Upper lobe of left lung (tissue), 6 donors: ENCODE measurements around the gene PRPF18. TPM values are rescaled to one million over a fixed set of nuclear protein-coding genes. Genes with fewer than 3 reads are reported as not detected.

ENCODE experiments used
- ATAC-seq, 2 donors: fragments of 200-7000 bp; cut with Tn5 transposase; one replicate each; pipeline ENCODE4 v1.9.1; 2022; ENCODE audit warnings: mild to moderate bottlenecking in 2 of 2, moderate library complexity in 2 of 2; ENCODE audit not compliant: low FRiP score in 2 of 2
- DNase-seq, 2 donors: peaks; one replicate each; pipeline ENCODE4 v3.0.0-alpha.2; 2019 to 2020
- H3K27ac ChIP-seq, 4 donors: fragments of 200-600 bp; sonication (generic); one replicate each; pipeline ENCODE4 v1.5.1; 2016 to 2019
- H3K27me3 ChIP-seq, 4 donors: fragments of 200-600 bp; sonication (generic); one replicate each; pipeline ENCODE4 v1.5.1; 2017 to 2019
- H3K36me3 ChIP-seq, 4 donors: fragments of 200-600 bp; sonication (generic); one replicate each; pipeline ENCODE4 v1.5.1; 2016 to 2019
- H3K4me1 ChIP-seq, 4 donors: fragments of 200-600 bp; sonication (generic); one replicate each; pipeline ENCODE4 v1.5.1; 2018 to 2019
- H3K4me3 ChIP-seq, 4 donors: fragments of 200-600 bp; sonication (generic); one replicate each; pipeline ENCODE4 v1.5.1; 2017 to 2019; ENCODE audit warnings: mild to moderate bottlenecking in 2 of 4, moderate library complexity in 1 of 4
- H3K9me3 ChIP-seq, 4 donors: fragments of 200-600 bp; sonication (generic); one replicate each; pipeline ENCODE4 v1.5.1; 2018 to 2019
- EP300 ChIP-seq, 4 donors: sonication (generic); formaldehyde crosslinking; IDR thresholded peaks; one replicate each; pipeline ENCODE4 v1.5.1; 2017; ENCODE audit warnings: antibody characterized with exemption in 4 of 4, control low read depth in 2 of 4
- POLR2A ChIP-seq, 4 donors: fragments of 450-650 bp; IDR thresholded peaks; one replicate each; pipeline ENCODE4 v1.5.1; 2016 to 2017; ENCODE audit warnings: antibody characterized with exemption in 4 of 4, mild to moderate bottlenecking in 2 of 4
- POLR2AphosphoS5 ChIP-seq, 2 donors: sonication (generic); formaldehyde crosslinking; IDR thresholded peaks; one replicate each; pipeline ENCODE4 v1.5.1; 2017; ENCODE audit warnings: antibody characterized with exemption in 2 of 2
- WGBS, 2 donors: methylation state at CpG; one replicate each; pipeline ENCODE4 v1.1.5; 2017 to 2018; 5-methylcytosine and 5-hydroxymethylcytosine counted together
- total RNA-seq, 6 donors: library from RNA; depleted of rRNA in 4 of 6; stranded (reverse); fragments of >200 nt in 4 of 6; gene quantifications; one replicate each; pipeline versions ENCODE4 v1.1.0 to v1.2.1, GENCODE V29; 2016 to 2021
- TF ChIP-seq, protein P1 (sequence below), 6 experiments: fragments of 450-650 bp in 4 of 6; fragments of 200-600 bp in 2 of 6; sonication (generic) in 2 of 6; IDR thresholded peaks; one replicate each; pipeline ENCODE4 v1.5.1; 2016 to 2019; ENCODE audit warnings: antibody characterized with exemption in 6 of 6
- donor health status: DM: no; HTN: no; CAD: no; lungs with moderate emphysema.
- donor health status: DM: no; HTN: yes; CAD: no; lungs with severe emphysema.

Gene PRPF18
- total RNA-seq, 6 donors from 2014 or later: 14.4 to 50.3 (median 22.3) TPM

DNA sequence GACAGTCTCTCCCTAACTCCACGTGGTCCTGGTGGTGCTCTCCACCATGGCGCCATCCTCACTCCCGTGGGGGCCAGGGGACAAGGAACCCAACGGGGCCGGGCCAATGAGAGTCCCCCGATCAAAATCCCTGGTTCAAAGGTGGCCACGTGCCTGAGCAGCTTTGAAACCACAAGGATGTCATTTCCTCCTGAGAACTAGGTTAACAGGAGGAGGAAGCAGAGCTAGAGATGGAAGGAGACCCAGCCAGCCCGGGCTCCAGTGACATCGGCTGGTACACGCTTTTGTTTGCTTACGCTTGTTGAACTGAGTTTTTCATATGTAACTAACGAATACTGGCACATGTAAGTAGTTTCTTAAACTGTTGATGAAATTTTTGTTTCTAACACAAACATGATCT lies 61.7 kb downstream of the PRPF18 start:
- Histone ChIP-seq H3K27me3 (no peaks in the 10 kb centered on the region), H3K27ac (no peak overlapping the region), H3K9me3 (no peaks in the 10 kb centered on the region), H3K4me1 (no peaks in the 10 kb centered on the region), H3K36me3 (peaks cover 9 to 96% (median 55%) of the 10 kb centered on the region in 4 donors), H3K4me3 (no peak overlapping the region)
- no peak for ATAC-seq
- DNase-seq: no peak
- TF ChIP-seq POLR2A (IDR thresholded peaks at IDR 0.05) (no peak), POLR2AphosphoS5 (IDR thresholded peaks at IDR 0.05) (no peak), EP300 (IDR thresholded peaks at IDR 0.05) (no peak)
- TF ChIP-seq, protein P1, sequence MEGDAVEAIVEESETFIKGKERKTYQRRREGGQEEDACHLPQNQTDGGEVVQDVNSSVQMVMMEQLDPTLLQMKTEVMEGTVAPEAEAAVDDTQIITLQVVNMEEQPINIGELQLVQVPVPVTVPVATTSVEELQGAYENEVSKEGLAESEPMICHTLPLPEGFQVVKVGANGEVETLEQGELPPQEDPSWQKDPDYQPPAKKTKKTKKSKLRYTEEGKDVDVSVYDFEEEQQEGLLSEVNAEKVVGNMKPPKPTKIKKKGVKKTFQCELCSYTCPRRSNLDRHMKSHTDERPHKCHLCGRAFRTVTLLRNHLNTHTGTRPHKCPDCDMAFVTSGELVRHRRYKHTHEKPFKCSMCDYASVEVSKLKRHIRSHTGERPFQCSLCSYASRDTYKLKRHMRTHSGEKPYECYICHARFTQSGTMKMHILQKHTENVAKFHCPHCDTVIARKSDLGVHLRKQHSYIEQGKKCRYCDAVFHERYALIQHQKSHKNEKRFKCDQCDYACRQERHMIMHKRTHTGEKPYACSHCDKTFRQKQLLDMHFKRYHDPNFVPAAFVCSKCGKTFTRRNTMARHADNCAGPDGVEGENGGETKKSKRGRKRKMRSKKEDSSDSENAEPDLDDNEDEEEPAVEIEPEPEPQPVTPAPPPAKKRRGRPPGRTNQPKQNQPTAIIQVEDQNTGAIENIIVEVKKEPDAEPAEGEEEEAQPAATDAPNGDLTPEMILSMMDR (IDR thresholded peaks at IDR 0.05): no peak
- 86 to 88% methylated on average over 12 of the region's 12 CpGs for WGBS, 2 donors

DNA sequence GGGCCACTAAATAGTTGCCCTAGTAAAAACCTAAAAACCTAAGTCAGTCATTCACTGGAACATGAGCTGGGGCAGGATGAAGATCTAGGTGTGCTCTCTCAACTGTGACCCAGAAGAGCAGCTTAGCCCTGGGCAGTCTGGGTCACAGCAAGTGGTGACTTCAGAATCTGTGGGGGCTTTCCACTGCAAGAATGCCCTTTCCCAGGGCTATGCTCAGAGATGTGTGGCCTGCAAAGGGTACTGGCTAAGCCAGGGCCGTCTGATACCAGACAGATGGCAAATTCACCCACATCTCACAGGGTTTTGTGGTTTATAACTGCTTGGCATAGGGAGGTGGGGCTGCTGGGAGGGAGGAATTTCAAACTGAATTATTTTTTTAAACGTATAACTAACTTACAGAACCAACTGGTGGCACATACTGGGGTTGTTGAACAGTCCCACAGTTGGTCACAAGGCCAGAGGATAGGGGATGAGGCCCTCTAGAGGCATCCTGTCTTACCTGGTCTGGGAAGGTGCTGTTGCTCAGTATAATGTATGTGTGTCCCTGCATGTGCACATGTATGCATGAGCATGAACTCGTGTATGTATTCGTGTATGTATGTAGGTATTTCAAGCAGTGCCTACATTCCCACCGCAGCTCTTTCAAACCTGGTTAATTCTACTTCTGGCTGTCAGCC lies 63.2 kb downstream of the PRPF18 start:
- no peak for ATAC-seq
- WGBS, 2 donors: 72 to 82% methylated on average over 5 of the region's 5 CpGs
- peaks cover 16 to 100% (median 65%) of the 10 kb centered on the region in 4 donors for H3K36me3 ChIP-seq

DNA sequence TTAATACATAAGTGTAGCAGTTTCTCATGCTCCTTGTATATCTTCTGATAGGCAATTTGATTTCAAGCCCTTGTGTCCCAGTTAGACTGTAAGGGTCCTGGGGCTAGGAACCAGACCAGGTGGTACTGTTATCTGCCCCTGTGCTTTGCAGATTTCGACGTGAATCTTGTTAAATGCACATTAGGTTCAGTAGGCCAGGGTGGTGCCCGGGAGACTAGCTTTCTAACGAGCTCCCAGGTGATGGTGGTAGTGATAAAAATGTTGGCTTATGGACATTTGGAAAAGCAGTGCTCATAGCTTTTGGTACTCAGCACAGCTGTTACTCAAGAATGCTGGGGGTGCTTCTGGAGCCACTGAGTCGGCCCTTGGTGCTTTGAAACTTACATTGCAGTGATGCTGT lies 64.2 kb downstream of the PRPF18 start:
- no peak for ATAC-seq
- Histone ChIP-seq H3K4me3 (no peak overlapping the region), H3K27ac (no peak overlapping the region), H3K9me3 (no peaks in the 10 kb centered on the region), H3K27me3 (no peaks in the 10 kb centered on the region), H3K4me1 (no peaks in the 10 kb centered on the region), H3K36me3 (peaks cover 16 to 100% (median 62%) of the 10 kb centered on the region in 4 donors)
- no peak for DNase-seq
- WGBS, 2 donors: 83 to 91% methylated on average over 5 of the region's 5 CpGs
- TF ChIP-seq POLR2AphosphoS5 (IDR thresholded peaks at IDR 0.05) (no peak), EP300 (IDR thresholded peaks at IDR 0.05) (no peak), POLR2A (IDR thresholded peaks at IDR 0.05) (no peak)
- TF ChIP-seq, protein P1 (IDR thresholded peaks at IDR 0.05): no peak

More for the DNA sequence above, 63.2 kb downstream of the PRPF18 start:
- TF ChIP-seq POLR2AphosphoS5 (IDR thresholded peaks at IDR 0.05) (no peak), POLR2A (IDR thresholded peaks at IDR 0.05) (no peak), EP300 (IDR thresholded peaks at IDR 0.05) (no peak)
- TF ChIP-seq, protein P1 (IDR thresholded peaks at IDR 0.05): no peak
- DNase-seq: no peak
- no peak overlapping the region for H3K27ac ChIP-seq
- no peak overlapping the region for H3K4me3 ChIP-seq
- H3K4me1 ChIP-seq: no peaks in the 10 kb centered on the region
- H3K9me3 ChIP-seq: no peaks in the 10 kb centered on the region
- no peaks in the 10 kb centered on the region for H3K27me3 ChIP-seq

DNA sequence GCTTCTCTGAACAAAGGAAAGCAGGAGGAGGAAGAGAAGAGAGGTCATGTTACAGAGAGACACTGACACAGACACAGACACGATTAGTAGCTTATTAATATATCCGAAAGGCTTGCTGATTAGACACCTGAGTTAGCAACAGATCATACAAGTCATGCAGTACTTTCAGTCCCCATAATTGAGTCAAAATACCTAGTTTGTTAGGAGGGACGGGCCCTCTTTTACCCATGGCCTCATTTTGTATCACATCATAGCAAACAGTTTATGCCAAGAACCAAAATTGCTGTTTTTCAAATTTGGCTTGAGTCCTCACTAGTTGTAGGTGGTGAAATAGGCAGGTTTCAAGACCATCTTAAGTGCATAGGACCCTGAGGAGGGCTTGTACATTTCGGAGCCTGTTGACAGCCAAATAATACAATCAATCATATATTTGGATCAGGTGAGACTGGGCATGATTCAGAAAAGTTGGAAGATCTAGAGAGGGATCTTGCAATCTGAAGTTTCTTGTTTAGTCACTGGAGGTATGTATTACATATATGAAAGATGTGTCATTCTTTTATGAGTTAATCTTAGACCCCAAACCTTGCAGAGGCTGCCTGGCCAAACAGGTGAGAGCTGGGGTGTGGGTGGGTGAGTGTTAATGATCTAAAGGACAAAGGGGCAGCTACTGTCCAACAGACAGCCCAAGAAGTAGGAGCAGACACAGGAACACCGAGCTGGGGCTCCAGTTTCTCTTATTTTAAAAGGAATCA lies 65.4 kb downstream of the PRPF18 start:
- DNase-seq (no peak), ATAC-seq (no peak)
- no peaks in the 10 kb centered on the region for H3K27me3 ChIP-seq
- H3K36me3 ChIP-seq: peaks cover 12 to 100% (median 60%) of the 10 kb centered on the region in 4 donors
- 90% methylated on average over 5 of the region's 5 CpGs for WGBS, 2 donors
- no peak overlapping the region for H3K4me3 ChIP-seq
- no peaks in the 10 kb centered on the region for H3K9me3 ChIP-seq
- H3K4me1 ChIP-seq: no peaks in the 10 kb centered on the region
- H3K27ac ChIP-seq: no peak overlapping the region
- no peak for TF ChIP-seq POLR2A (IDR thresholded peaks at IDR 0.05)
- TF ChIP-seq EP300 (IDR thresholded peaks at IDR 0.05): no peak
- TF ChIP-seq POLR2AphosphoS5 (IDR thresholded peaks at IDR 0.05): no peak
- TF ChIP-seq, protein P1 (IDR thresholded peaks at IDR 0.05): no peak
